Left kidney (tissue), 2 donors: ENCODE results near the gene IRF2. TPM values are rescaled to one million over a fixed set of nuclear protein-coding genes. Genes with fewer than 3 reads are reported as not detected.
A peak's percentile ranks its signal among the peaks of the same experiment; 100 is the strongest.
"Not testable (repeated sequence)": the region's sequence is repeated elsewhere in the genome, so short reads cannot be mapped to it uniquely, and the experiment has no call there.

Experiments used
- DNase-seq: peaks from one replicate; pipeline ENCODE4 v3.0.0-alpha.2; 2013
- polyA plus RNA-seq: library from polyadenylated mRNA; unstranded; fragments of 120-200 nt; gene quantifications from one replicate; pipeline ENCODE4 v1.2.1, GENCODE V29; 2013; ENCODE audit not compliant: insufficient read length

The IRF2 gene
- polyA plus RNA-seq, 1 donor: 28.9 TPM

- no peak for DNase-seq
Observed at GRCh38 chr4:184346682-184347081, 127.7 kb downstream of the IRF2 start.

DNA sequence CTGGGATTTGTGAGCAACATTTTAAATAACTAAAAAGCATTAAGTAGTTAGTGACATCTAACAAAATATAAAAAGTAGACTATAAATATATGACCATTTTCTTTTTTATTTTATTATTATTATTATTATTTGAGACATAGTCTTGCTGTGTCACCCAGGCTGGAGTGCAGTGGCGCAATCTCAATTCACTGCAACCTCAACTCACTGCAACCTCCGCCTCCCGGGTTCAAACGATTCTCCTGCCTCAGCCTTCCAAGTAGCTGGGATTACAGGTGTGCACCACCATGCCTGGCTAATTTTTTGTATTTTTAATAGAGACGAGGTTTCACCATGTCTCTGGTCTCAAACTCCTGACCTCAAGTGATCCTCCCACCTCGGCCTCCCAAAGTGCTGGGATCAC lies 128.1 kb downstream of the IRF2 start:
- DNase-seq: not testable (repeated sequence)

GRCh38 chr4:184345573-184345922 lies 128.8 kb downstream of the IRF2 start:
- DNase-seq: no peak

DNA sequence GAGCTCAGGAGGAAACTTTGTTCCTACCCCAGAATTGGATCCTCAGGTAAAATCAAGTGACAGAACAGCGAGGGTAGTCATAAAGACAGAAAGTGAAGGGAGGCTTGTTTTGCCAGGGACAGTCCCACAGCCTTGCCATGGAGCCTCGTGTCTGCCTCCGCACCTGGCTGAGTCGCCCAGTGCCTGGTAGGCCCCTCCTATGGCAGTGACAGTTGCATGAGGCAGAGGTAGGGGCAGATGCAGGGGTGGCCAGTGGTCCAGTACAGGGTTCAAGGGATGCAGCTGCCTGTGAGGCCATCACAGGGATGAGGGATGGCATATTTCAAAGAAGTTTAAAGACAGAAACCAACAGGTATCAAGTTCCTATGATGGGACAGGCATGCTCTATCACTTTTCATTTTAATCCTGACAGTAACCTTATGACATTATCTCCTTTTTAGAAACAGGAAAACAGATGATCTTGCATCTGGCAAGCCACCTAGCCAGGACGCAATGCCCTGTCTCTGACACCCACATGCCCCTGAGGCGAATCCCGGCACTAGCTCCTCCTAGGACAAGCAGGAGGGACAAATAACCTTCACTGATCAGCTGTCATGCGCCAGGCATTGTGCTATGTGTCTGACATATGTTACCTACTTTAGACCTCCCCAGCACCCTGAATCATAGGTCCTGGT lies 129.3 kb downstream of the IRF2 start:
- no peak for DNase-seq

DNA sequence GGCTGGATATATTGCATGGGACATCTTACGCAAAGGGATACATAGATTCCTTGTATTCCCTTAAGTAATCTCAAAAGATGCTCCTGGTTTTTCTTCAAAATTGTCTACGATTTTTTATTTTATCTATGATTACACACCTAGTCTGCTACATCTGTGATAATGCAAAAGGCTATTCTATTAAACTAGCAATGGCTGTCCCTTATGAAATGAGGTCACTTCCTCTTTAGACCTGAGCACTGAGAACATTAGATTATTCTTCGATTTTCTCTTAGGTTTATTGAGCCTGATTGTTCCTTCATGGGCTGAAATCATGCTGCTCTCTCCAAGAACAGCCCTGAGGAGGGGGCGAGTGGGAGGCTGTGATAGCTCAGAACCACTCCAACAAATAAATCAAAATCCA lies 129.9 kb downstream of the IRF2 start:
- no peak for DNase-seq

GRCh38 chr4:184343502-184344177 lies 130.7 kb downstream of the IRF2 start:
- peak; percentile 79 for DNase-seq

DNA sequence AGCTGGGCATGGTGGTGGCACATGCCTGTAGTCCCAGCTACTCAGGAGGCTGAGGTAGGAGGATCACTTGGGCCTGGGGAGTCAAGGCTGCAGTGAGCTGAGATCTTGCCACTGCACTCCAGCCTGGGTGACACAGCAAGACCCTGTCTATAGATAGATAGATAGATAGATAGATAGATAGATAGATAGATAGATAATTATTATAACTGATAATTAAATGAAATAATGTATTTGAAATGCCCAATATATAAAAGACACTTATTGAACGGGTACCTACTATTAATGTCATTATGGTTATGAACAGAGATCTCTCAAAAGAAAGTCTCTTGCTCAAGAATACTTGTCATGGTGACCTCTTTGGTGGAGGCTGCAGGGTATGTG lies 131.5 kb downstream of the IRF2 start:
- DNase-seq: not testable (repeated sequence)

DNA sequence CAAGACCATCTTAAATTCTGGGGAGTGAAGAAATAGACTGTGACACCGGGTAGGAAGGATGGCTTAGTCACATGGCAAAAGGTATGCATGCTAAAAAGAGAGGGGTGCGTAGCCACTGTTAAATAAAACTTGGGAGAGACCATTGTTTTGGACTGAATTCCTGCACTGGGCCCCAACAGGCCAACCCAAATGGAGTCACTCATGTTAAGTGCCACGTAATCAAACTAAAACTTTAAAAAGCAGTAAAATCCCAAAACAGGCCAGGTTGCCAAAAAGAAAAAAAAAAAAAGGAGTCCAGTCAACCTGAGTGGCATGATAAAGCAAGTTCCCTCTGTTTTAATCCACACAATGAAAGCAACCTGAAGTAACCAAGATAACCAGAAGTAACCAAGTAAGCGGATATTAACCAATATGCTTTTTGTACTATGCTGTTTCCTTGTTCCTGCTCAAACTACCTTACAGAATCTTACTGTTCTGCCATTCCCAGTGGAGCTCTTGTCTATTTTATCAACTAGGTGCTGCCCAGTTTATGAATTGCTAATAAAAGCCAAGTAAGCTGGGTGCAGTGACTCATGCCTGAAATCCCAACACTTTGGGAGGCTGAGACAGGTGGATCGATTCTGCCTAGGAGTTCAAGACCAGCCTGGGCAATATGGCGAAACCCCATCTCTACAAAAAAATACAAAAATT lies 132.0 kb downstream of the IRF2 start:
- DNase-seq: no peak

GRCh38 chr4:184339398-184340193 lies 134.8 kb downstream of the IRF2 start:
- not testable (repeated sequence) for DNase-seq

DNA sequence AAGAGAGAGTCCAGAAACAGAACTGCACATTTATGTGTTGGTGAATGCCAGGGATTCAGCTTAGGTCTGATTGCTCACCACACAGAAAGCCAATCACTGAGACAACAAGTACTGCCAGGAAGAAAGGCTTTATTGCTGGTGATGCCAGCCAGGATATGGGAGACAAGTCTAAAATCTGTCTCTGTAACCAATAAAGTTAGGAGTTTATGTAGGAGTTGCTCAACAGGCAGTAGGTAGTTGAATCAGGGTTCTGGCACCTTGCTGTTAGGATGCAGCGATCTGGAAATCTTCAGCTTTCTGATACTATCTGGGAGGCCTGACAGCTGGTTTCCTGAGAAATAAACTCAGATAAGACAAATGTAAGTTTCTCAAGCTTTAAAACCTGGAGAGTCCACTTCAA lies 136.4 kb downstream of the IRF2 start:
- DNase-seq: no peak

Other genes with a start within 250 kb of the IRF2 start
- 38.2 TPM for gene CASP3, start 174.9 kb upstream of the IRF2 start, polyA plus RNA-seq
- gene PRIMPOL, start 175.2 kb upstream of the IRF2 start, polyA plus RNA-seq: 47.8 TPM